GM18520 (cell line): Measurements from ENCODE around the gene HMG20A.

Experiments used
- ATAC-seq: cut with Tn5 transposase; IDR thresholded peaks from one replicate; pipeline ENCODE4 v1.9.1; 2021; ENCODE audit not compliant: unreplicated experiment

The HMG20A gene

DNA sequence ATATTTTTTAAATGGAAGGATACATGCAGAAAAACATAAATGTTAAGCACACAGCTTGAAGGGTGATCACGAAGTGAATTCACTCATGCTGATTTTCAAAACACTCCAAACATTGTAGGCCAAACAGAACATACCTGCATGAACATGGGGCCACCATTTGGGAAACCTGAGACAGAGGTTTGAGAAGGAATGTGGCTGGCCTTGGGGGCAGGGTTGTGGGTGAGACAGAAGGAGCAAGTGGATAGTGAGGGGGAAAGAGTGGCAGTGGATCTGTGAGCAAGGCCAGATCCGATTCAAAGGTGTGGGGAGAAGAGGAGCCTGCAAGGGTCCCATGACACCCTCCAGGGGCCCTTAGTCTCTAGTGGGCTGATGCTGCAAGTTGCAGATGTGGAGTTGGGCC, 94.9 kb downstream of the HMG20A start:
- no peak for ATAC-seq

DNA sequence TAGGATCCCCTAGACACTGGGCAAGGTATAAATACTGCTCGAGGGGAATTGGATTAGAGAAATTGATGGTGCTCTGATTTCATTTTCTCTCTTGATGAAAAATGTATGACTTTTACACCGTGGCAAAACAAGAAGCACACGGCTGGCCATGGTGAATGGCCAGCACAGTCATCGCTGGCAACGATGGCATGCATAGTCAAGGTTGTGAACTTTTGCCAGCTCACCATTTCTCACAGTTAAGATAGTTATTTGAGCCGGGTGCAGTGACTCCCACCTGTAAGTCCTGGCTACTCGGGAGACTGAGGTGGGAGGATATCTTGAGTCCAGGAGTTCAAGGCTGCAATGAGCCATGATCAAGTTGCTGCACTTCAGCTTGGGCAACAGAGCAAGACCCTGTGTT, 95.4 kb downstream of the HMG20A start:
- ATAC-seq: no peak

DNA sequence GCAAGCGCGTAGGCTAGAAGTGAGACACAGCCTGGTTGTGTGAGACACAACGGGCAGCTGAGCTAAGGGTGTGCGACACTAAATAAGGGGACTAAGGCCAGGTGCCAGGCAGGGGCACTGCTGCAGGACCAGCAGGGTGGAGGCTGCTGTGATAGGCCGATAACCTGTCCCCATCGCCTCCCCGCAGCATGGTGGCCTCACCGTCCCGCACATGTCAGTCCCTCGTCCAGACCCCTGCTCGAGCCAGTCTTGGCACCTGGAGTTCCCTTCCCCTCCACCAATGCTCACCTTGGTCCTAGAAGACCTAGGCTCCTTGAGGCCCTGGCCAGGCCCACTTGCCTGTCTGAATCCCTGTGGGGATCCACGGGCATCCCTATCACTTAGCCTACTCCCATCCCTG, 96.1 kb downstream of the HMG20A start:
- no peak for ATAC-seq

DNA sequence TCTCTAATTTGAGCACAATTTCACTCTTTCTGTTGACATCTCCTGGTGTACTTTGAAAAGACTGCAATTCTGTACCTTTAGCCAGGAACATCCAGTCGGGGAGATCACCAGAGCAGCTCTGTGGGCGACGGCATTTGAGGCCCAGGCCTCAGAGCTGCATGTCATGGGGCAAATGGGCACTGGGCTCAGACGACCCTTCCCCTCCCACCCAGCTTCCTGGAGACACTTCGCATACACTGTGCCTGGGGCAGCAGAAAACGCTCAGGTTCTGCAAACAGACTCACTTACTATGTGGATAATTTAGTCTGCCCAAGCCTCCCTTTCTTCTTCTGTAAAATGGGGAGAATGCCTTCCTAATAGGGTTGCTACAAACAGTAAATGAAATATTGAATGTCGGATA, 96.9 kb downstream of the HMG20A start:
- no peak for ATAC-seq

DNA sequence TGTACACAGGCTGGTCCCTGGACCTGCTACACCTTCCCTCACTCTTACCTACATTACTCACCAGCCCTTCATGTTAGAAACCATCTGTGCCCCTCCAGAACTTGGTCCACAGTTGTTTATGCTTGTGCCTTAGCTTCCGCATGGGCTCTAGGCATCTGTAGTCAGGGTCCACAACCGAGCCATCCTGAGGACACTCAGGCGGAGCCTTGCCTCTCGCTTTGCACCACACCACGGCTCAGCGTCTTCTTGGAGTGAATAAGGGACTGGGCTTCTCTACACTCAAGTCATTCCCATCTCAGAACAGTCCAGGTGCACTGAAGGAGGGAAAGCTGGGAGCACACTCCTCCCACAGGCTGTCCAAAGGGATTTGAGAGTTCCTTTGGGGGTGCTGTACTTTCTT, 97.8 kb downstream of the HMG20A start:
- no peak for ATAC-seq

DNA sequence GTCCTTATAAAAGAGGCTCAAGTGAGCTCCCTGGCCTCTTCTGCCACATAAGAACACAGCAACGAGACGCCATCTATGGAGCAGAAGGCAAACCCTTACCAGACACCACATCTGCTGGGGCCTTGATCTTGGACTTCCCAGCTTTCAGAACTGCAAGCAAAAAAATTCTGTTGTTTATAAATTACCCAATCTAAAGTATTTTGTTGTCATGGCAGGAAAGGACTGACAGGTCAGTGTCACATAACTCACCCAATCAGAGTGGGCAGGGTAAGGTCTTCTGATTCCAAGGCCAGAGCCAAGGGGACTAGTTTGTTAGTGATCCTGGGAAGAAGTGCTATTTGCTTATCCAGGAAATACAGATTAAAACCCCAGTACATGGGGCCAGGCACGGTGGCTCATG, 98.9 kb downstream of the HMG20A start:
- no peak for ATAC-seq

- no peak for ATAC-seq
Measured at GRCh38 chr15:77521206-77521605, 100.5 kb downstream of the HMG20A start.

GRCh38 chr15:77525400-77525811, 104.7 kb downstream of the HMG20A start:
- no peak for ATAC-seq

DNA sequence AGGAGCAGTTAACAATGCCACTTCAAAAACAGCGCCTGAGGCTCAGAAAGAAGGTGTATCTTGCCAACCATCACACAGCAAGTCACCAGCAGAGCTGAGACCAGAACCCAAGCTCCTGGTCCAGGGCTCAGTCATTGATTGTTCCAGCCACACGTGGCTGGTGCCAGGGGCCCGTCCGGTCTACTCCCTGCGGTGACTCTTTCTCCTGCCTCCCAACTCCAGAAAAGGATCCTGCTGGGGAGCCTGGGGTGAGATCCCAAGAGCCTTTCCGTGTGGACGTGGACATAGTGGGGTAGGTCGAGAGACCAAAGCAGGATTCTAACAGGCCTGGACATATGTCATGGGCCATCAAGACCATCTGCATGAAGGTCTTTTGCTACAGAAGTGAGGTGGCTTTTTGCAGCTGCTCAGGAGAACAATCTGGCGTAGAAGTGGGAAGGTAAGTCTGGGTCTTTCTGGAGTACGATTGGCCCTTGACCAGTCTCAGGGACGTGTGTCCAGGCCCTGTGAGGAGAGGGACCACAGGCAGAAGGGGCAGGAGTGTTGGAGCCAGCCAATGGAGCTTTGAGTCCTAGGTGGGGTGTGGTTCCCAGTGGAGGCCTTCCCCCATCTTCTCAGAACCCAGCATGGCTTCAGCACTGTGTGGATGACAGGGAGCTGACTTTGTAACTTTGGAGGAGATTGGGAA, 105.4 kb downstream of the HMG20A start:
- ATAC-seq: no peak

DNA sequence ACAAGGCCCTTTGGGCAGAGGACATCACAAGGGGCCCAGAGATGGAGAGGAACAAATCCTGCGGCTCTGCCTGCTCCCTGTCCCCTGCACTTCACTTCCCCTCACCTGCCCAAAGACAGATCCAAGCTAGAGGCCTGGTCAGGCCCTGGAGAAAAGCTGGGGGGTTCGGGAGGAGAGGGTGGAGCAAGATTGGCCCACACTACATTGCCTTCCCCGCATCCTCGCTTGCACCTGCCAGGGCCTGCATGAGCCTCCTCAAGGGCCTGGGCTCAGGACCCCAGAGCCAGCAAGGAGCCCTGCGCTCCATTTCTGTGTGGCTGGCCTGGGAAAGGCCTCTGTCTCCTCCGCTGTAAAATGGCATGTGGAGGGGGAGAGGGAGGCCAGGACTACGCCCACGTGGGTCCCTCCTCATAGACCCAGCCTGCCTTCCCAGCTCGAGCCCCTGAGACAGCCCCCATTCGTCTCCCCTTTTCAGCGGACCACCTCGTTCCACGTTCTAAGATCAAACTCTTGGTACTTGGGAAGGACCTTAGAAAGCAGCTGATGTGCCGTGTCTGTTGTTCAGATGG, 106.0 kb downstream of the HMG20A start:
- no peak for ATAC-seq

GRCh38 chr15:77527164-77527778, 106.6 kb downstream of the HMG20A start:
- no peak for ATAC-seq

DNA sequence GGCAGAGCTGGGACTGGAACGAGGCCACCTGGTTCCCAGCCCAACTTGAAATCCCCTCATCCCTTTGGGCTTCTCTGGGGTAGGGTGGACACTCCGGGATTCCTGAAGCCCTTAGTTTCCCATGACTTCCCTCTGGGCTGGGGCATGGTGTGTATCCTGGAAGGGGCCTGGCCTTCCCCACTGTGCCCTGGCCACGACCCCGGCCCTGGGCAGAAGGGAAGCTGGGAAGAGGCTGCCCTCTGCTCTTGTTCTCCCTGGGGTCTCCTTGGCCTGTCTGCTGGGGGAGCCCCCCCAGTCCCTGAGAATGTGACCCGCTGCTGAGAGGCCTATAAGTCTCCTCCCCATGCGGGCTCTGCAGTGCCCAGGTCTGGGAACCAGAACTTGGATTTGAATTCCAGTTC, 107.1 kb downstream of the HMG20A start:
- ATAC-seq: no peak

DNA sequence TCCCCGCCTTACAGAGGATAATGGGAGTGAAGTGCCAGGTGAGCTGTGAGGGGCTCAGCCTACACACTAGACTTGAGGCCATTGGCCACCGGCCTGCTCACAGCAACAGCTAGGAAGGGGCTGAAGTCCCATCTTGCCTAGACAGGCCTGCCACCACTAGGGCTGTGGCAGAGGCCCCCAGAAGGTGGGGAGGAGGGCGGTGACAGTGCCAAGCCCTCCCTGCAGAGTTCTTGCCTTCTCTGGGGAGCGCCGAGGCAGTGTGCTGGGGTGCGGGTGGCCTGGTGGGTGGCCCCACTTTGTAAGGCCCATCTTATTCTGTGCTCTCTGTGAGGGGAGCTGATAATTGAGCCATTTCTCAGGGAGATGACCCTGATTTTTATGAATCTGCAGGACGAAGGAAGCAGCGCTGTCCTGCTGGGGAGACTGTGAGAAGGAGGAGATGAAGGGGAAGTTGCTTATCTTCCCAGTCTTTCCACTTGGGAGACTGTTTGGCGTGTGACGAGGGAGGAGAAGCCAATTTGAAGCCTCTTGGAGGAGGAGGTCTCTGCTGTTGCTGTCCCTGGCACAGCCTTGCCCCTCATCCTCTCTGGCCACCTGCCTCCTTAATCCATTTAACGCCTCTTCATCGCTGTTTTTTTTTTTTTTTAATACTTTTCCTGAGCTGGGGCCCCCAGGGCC, 107.7 kb downstream of the HMG20A start:
- no peak for ATAC-seq

- no peak for ATAC-seq
Measured at GRCh38 chr15:77528968-77529319, 108.3 kb downstream of the HMG20A start.

- no peak for ATAC-seq
Measured at GRCh38 chr15:77529394-77530159, 108.9 kb downstream of the HMG20A start.

DNA sequence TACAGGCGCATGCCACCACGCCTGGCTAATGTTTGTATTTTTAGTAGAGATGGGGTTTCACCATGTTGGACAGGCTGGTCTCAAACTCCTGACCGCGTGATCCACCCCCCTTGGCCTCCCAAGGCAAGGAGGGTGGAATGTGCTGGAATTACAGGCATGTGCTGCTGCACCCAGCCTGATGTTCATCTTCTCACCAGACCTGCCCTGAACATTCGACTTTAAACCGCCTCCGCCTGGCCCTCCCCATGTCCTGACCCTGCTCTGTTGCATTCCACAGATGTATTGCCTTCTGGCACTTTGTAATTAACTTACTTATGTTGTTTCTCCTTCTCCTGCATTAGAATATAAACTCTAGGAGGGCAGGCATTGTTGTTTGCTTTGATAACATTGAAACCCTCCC, 109.9 kb downstream of the HMG20A start:
- ATAC-seq: no peak

DNA sequence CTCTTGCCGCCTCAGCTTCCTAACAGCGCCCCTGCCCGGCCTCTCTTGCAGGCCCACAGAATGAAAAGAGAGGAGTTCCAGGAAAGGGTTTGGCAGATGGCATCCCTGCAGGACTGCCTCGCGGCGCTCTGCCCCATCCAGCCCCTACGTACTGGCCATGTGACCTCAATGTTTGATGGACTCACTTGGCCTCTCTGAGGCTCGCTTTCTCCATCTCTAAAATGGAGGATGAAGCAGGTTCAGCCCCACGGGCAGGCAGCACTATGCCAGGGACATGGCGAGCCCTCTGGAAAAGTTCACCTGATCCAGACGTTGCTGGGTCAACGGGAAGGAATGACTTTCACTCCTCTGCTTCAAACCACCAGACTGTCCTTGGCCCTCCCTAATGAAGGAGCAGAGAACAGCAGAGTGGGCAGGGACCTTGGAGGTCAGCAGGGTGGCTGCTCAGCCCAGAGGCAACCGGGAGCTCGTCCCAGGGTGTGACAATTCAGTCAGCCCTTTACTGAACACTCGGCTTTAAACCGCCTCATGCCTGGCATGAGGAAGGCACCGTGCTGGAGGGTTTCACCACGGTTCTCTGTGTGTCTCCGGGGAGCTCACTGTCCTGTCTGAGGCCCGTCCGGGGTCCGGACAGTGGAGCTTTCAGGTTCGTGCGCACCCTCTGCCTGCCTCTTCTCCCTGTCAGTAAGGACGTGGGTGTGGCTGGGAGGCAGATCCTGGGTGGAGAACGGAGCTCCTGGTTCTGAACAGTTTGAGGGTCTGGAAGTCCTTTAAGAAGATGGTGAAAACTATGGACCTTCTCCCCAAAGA, 110.7 kb downstream of the HMG20A start:
- no peak for ATAC-seq

DNA sequence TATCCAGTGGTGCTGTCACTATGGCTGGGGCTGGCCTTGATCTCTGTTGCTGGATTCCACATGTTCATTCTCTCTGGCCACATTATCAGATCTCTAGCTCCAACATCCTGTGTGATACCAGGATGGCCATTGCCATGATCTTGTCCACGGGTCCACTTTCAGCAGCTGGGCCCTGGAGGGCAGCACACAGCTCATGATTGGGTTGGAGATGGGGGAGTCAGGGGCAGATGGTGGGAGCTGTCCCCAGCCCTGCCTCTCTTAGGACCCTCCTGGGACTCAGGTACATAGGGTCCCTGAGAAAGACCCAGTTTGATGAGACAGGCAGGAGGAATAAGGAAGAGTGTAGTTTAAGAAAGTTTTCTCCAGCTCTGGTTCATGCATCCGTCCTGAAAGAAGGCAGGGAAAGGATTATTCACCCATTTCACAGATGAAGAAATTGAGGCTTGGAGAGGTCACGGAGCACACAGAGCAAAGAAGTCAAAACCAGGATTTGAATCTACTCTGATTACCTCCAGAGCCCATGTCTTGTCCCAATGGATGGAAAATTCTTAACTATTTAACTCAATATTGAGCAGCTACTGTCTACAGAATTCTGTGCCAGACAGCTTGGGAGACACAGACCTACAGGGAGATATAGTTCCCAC, 111.5 kb downstream of the HMG20A start:
- ATAC-seq: no peak

- ATAC-seq: no peak
Measured at GRCh38 chr15:77532846-77533245, 112.2 kb downstream of the HMG20A start.
